ENCODE results near the gene IGDCC3. TPM values are rescaled to one million over a fixed set of nuclear protein-coding genes. Genes with fewer than 3 reads are reported as not detected.
A peak's percentile ranks its signal among the peaks of the same experiment; 100 is the strongest.

The IGDCC3 gene
- not detected for total RNA-seq
- long read RNA-seq, result 0 reads

DNA sequence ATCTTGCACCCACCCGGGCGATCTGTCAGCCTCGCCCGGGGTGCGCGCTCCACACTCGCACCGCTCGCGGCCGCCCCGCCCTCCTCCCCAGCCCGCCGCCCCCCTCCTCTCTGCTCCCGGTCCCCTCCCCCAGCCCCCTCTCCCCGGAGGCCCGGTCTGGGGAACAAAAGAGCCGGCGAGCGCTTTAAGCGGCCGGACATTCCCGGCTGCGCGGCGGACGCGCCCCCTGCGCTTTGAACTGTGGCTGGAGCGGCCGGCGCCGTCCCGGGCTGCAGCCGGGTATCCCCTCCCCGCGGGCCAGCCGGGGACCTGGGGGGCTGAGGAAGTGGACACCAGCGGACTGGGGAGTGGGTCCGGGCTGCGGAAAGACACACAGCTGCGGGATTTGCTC is at the start of gene IGDCC3:
Gene IGDCC3 (minus strand): TSS at position 27 of the 391 bp plus-strand sequence. CDS start 214 bp downstream, outside the sequence.
- ATAC-seq (no peak), DNase-seq (no peak)
- H3K9me3 ChIP-seq, result no peaks in the 10 kb centered on the region
- peak within 1 kb of the TSS; percentile 58 for H3K4me3 ChIP-seq
- intact Hi-C loops (cut with DNase I), result loop anchor here (5.0 kb wide), 1 partner anchor 61 kb away; no protein-coding TSS in a partner anchor
- peaks cover 20% of the 10 kb centered on the region for H3K4me1 ChIP-seq
- TF ChIP-seq, protein P1, sequence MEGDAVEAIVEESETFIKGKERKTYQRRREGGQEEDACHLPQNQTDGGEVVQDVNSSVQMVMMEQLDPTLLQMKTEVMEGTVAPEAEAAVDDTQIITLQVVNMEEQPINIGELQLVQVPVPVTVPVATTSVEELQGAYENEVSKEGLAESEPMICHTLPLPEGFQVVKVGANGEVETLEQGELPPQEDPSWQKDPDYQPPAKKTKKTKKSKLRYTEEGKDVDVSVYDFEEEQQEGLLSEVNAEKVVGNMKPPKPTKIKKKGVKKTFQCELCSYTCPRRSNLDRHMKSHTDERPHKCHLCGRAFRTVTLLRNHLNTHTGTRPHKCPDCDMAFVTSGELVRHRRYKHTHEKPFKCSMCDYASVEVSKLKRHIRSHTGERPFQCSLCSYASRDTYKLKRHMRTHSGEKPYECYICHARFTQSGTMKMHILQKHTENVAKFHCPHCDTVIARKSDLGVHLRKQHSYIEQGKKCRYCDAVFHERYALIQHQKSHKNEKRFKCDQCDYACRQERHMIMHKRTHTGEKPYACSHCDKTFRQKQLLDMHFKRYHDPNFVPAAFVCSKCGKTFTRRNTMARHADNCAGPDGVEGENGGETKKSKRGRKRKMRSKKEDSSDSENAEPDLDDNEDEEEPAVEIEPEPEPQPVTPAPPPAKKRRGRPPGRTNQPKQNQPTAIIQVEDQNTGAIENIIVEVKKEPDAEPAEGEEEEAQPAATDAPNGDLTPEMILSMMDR (IDR thresholded peaks at IDR 0.05), result no peak
- peaks cover 68% of the 10 kb centered on the region for H3K27me3 ChIP-seq (ENCODE audit: low read depth)
- no peaks in the 10 kb centered on the region for H3K36me3 ChIP-seq
- H3K27ac ChIP-seq, result no peak within 1 kb of the TSS

GRCh38 chr15:65426216-65426853 is 48.5 kb upstream of the IGDCC3 start:
- TF ChIP-seq, protein P1 (IDR thresholded peaks at IDR 0.05), result no peak
- peaks cover 12% of the 10 kb centered on the region for H3K27me3 ChIP-seq (ENCODE audit: low read depth)
- no peaks in the 10 kb centered on the region for H3K36me3 ChIP-seq
- ATAC-seq (no peak), DNase-seq (no peak)
- peaks cover 9% of the 10 kb centered on the region for H3K4me1 ChIP-seq
- no peaks in the 10 kb centered on the region for H3K9me3 ChIP-seq
- H3K4me3 ChIP-seq, result no peak overlapping the region
- no peak overlapping the region for H3K27ac ChIP-seq
- intact Hi-C loops (cut with DNase I), result no loop called here

GRCh38 chr15:65424683-65425082 is 46.9 kb upstream of the IGDCC3 start:
- Histone ChIP-seq H3K27me3 (ENCODE audit: low read depth) (peaks cover 24% of the 10 kb centered on the region), H3K27ac (no peak overlapping the region), H3K9me3 (no peaks in the 10 kb centered on the region), H3K4me1 (peaks cover 16% of the 10 kb centered on the region), H3K36me3 (no peaks in the 10 kb centered on the region), H3K4me3 (no peak overlapping the region)
- DNase-seq (no peak), ATAC-seq (no peak)
- TF ChIP-seq, protein P1 (IDR thresholded peaks at IDR 0.05), result no peak
- intact Hi-C loops (cut with DNase I), result no loop called here

DNA sequence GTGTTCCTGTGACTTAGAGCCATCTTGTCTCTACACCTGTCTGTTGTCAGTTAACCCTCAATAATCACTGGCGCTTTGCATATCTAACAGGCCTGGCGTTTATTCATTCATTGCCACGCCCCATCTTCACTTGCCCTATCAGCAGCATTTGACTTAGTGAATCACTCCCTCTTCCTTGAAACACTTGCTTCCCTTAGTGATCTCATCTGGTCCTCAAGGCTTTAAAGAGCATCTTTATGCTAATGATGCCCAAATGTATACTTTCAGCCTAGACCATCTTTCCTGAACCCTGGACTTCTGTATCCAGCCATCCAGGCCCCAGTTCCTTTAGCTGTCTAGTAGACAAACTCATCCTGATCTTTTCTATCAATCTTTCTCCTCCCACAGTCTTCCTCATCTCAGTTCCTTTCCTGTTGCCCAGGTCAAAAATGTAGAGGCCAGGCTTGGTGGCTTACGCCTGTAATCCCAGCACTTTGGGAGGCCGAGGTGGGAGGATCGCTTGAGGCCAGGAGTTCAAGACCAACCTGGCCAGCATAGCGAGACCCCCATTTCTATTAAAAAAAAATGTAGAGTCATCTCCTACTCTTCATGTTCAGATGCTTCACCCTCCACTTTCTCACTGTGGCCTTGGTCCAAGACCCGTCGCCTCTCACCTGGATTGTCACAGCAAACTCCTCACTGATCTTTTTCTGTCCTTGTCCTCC is 46.3 kb upstream of the IGDCC3 start:
- no peak for DNase-seq
- H3K27ac ChIP-seq, result no peak overlapping the region

DNA sequence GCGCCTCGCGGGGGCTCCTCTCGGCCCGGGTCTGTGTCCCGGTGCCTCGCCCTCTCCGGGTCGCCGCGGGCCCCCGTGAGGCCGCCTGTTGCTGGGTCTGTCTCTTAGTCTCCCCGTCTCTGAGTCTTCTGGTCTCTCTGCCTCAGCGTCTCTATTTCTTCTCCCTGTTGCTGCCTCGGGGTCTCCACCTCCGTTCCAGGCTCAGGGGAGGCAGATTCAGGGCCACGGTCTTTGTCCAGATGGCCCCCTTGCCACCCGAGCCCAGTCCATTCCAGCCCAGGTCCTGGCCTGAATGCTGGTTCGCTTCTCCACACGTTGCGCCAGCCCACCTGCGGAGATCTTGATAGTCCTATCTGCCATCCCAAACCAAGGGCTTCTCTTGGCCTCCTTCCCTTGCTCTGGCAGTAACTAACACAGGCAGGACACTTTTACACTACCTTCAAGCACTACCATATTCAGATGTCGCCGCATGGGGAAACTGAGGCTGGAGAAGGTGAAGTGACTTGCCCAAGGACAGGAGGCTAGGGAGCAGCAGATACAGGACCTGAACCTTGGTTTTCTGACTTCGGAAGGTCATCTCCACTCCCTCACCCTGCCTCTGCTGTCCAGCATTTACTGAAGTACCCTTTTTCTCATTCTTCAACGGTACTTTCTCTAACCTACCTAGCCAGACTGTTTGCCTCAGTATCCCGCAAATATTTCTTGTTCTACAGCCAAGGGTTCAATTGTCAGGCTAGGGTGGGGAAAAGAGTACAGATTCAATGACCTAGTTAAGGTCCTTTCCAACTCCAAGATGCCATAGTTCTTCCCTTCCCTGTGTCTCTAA is 45.6 kb upstream of the IGDCC3 start:
- DNase-seq (no peak), ATAC-seq (no peak)
- Histone ChIP-seq H3K36me3 (no peaks in the 10 kb centered on the region), H3K4me1 (peaks cover 16% of the 10 kb centered on the region), H3K27ac (no peak overlapping the region), H3K4me3 (no peak overlapping the region), H3K27me3 (ENCODE audit: low read depth) (peaks cover 28% of the 10 kb centered on the region), H3K9me3 (no peaks in the 10 kb centered on the region)
- intact Hi-C loops (cut with DNase I), result no loop called here
- TF ChIP-seq, protein P1 (IDR thresholded peaks at IDR 0.05), result no peak

More for the DNA sequence above, 46.3 kb upstream of the IGDCC3 start:
- no peaks in the 10 kb centered on the region for H3K9me3 ChIP-seq
- intact Hi-C loops (cut with DNase I), result no loop called here
- H3K36me3 ChIP-seq, result no peaks in the 10 kb centered on the region
- H3K27me3 ChIP-seq (ENCODE audit: low read depth), result peaks cover 24% of the 10 kb centered on the region
- H3K4me3 ChIP-seq, result no peak overlapping the region
- TF ChIP-seq, protein P1 (IDR thresholded peaks at IDR 0.05), result no peak
- H3K4me1 ChIP-seq, result peaks cover 16% of the 10 kb centered on the region
- ATAC-seq, result no peak

Data from lower lobe of right lung (tissue), 2 donors.